BLaER1 (cell line): Measurements from ENCODE around the gene FAM228A.
"Not testable (repeated sequence)": the region's sequence is repeated elsewhere in the genome, so short reads cannot be mapped to it uniquely, and the experiment has no call there.

Source experiments
- H3K27ac ChIP-seq: shearing (Covaris generic); formaldehyde crosslinking; 2 replicates; pipeline ENCODE4 v1.8.1; 2022
- H3K27me3 ChIP-seq: shearing (Covaris generic); formaldehyde crosslinking; 2 replicates; pipeline ENCODE4 v1.8.1; 2022
- H3K36me3 ChIP-seq: shearing (Covaris generic); formaldehyde crosslinking; 2 replicates; pipeline ENCODE4 v1.8.1; 2022
- H3K4me1 ChIP-seq: shearing (Covaris generic); formaldehyde crosslinking; 2 replicates; pipeline ENCODE4 v1.8.1; 2022
- H3K4me2 ChIP-seq: shearing (Covaris generic); formaldehyde crosslinking; 2 replicates; pipeline ENCODE4 v1.8.1; 2022
- H3K4me3 ChIP-seq: shearing (Covaris generic); formaldehyde crosslinking; 2 replicates; pipeline ENCODE4 v1.8.1; 2022
- H3K9ac ChIP-seq: shearing (Covaris generic); formaldehyde crosslinking; 2 replicates; pipeline ENCODE4 v1.8.1; 2022
- H3K9me3 ChIP-seq: shearing (Covaris generic); formaldehyde crosslinking; 2 replicates; pipeline ENCODE4 v1.8.1; 2022
- H4K20me1 ChIP-seq: shearing (Covaris generic); formaldehyde crosslinking; 2 replicates; pipeline ENCODE4 v1.8.1; 2022
- Cebpa-rat ChIP-seq: shearing (Covaris generic); IDR thresholded peaks from 2 replicates; pipeline ENCODE4 v1.8.1; 2022

Gene FAM228A

GRCh38 chr2:24183366-24184069, 8.7 kb downstream of the FAM228A start:
- no peaks in the 10 kb centered on the region for H3K36me3 ChIP-seq
- no peak for TF ChIP-seq Cebpa-rat
- H3K9ac ChIP-seq: no peak overlapping the region
- no peaks in the 10 kb centered on the region for H3K9me3 ChIP-seq
- H3K4me2 ChIP-seq: no peak overlapping the region
- peaks cover 10% of the 10 kb centered on the region for H3K4me1 ChIP-seq
- H3K27me3 ChIP-seq: no peaks in the 10 kb centered on the region
- no peaks in the 10 kb centered on the region for H4K20me1 ChIP-seq
- H3K27ac ChIP-seq: no peak overlapping the region
- H3K4me3 ChIP-seq: no peak overlapping the region

GRCh38 chr2:24189551-24189950, 14.7 kb downstream of the FAM228A start:
- Histone ChIP-seq H3K9me3 (no peaks in the 10 kb centered on the region), H3K27me3 (no peaks in the 10 kb centered on the region), H3K4me1 (no peaks in the 10 kb centered on the region), H4K20me1 (no peaks in the 10 kb centered on the region), H3K9ac (no peak overlapping the region), H3K36me3 (no peaks in the 10 kb centered on the region), H3K4me3 (no peak overlapping the region), H3K27ac (no peak overlapping the region), H3K4me2 (no peak overlapping the region)
- TF ChIP-seq Cebpa-rat: no peak

GRCh38 chr2:24190503-24190902, 15.7 kb downstream of the FAM228A start:
- Histone ChIP-seq H3K36me3 (no peaks in the 10 kb centered on the region), H3K4me3 (no peak overlapping the region), H3K9me3 (no peaks in the 10 kb centered on the region), H3K27ac (no peak overlapping the region), H3K4me1 (no peaks in the 10 kb centered on the region), H3K9ac (no peak overlapping the region), H3K27me3 (no peaks in the 10 kb centered on the region), H3K4me2 (no peak overlapping the region), H4K20me1 (no peaks in the 10 kb centered on the region)
- no peak for TF ChIP-seq Cebpa-rat

- no peaks in the 10 kb centered on the region for H3K27me3 ChIP-seq
- no peak overlapping the region for H3K4me2 ChIP-seq
- H3K27ac ChIP-seq: no peak overlapping the region
- H3K4me3 ChIP-seq: no peak overlapping the region
- H3K9ac ChIP-seq: no peak overlapping the region
- no peaks in the 10 kb centered on the region for H3K36me3 ChIP-seq
- H3K4me1 ChIP-seq: no peaks in the 10 kb centered on the region
- H4K20me1 ChIP-seq: no peaks in the 10 kb centered on the region
- TF ChIP-seq Cebpa-rat: no peak
- no peaks in the 10 kb centered on the region for H3K9me3 ChIP-seq
Observed at GRCh38 chr2:24191156-24191555, 16.3 kb downstream of the FAM228A start.

GRCh38 chr2:24191848-24192247, 17.0 kb downstream of the FAM228A start:
- no peak overlapping the region for H3K27ac ChIP-seq
- H4K20me1 ChIP-seq: no peaks in the 10 kb centered on the region
- H3K36me3 ChIP-seq: no peaks in the 10 kb centered on the region
- H3K4me3 ChIP-seq: no peak overlapping the region
- no peaks in the 10 kb centered on the region for H3K4me1 ChIP-seq
- no peaks in the 10 kb centered on the region for H3K27me3 ChIP-seq
- H3K9me3 ChIP-seq: no peaks in the 10 kb centered on the region
- H3K4me2 ChIP-seq: no peak overlapping the region
- no peak for TF ChIP-seq Cebpa-rat
- no peak overlapping the region for H3K9ac ChIP-seq

- not testable (repeated sequence) for H3K4me2 ChIP-seq, H3K4me1 ChIP-seq, H3K27me3 ChIP-seq, H3K9me3 ChIP-seq, H3K4me3 ChIP-seq, H4K20me1 ChIP-seq, H3K9ac ChIP-seq, H3K27ac ChIP-seq
- peaks cover 12% of the 10 kb centered on the region; the same call in 1 of the 2 replicates for H3K36me3 ChIP-seq
Observed at GRCh38 chr2:24197213-24197612, 22.4 kb downstream of the FAM228A start.

GRCh38 chr2:24199968-24200590, 25.2 kb downstream of the FAM228A start:
- Histone ChIP-seq H4K20me1 (no peaks in the 10 kb centered on the region), H3K27ac (no peak overlapping the region), H3K36me3 (peaks cover 34% of the 10 kb centered on the region), H3K4me3 (no peak overlapping the region), H3K27me3 (no peaks in the 10 kb centered on the region), H3K9me3 (no peaks in the 10 kb centered on the region), H3K9ac (no peak overlapping the region), H3K4me2 (no peak overlapping the region), H3K4me1 (no peaks in the 10 kb centered on the region)
- no peak for TF ChIP-seq Cebpa-rat

GRCh38 chr2:24200799-24201198, 25.9 kb downstream of the FAM228A start:
- no peak for TF ChIP-seq Cebpa-rat
- H3K27ac ChIP-seq: no peak overlapping the region

GRCh38 chr2:24203029-24203786, 28.4 kb downstream of the FAM228A start:
- no peaks in the 10 kb centered on the region for H4K20me1 ChIP-seq
- no peak overlapping the region for H3K4me2 ChIP-seq
- H3K27me3 ChIP-seq: no peaks in the 10 kb centered on the region
- peaks cover 48% of the 10 kb centered on the region for H3K36me3 ChIP-seq
- no peak overlapping the region for H3K4me3 ChIP-seq
- no peak overlapping the region for H3K27ac ChIP-seq
- H3K4me1 ChIP-seq: peaks cover 13% of the 10 kb centered on the region
- H3K9ac ChIP-seq: no peak overlapping the region
- H3K9me3 ChIP-seq: no peaks in the 10 kb centered on the region
- TF ChIP-seq Cebpa-rat: no peak

More at GRCh38 chr2:24200799-24201198, 25.9 kb downstream of the FAM228A start:
- H3K4me2 ChIP-seq: no peak overlapping the region
- H4K20me1 ChIP-seq: no peaks in the 10 kb centered on the region
- H3K9me3 ChIP-seq: no peaks in the 10 kb centered on the region
- H3K27me3 ChIP-seq: no peaks in the 10 kb centered on the region
- no peak overlapping the region for H3K4me3 ChIP-seq
- peaks cover 41% of the 10 kb centered on the region for H3K36me3 ChIP-seq
- no peak overlapping the region for H3K9ac ChIP-seq
- no peaks in the 10 kb centered on the region for H3K4me1 ChIP-seq

GRCh38 chr2:24203787-24204150, 28.9 kb downstream of the FAM228A start:
- Histone ChIP-seq H3K4me2 (no peak overlapping the region), H3K27me3 (no peaks in the 10 kb centered on the region), H3K27ac (no peak overlapping the region), H4K20me1 (no peaks in the 10 kb centered on the region), H3K36me3 (peaks cover 54% of the 10 kb centered on the region), H3K9ac (no peak overlapping the region), H3K4me3 (no peak overlapping the region), H3K9me3 (no peaks in the 10 kb centered on the region), H3K4me1 (peaks cover 13% of the 10 kb centered on the region)
- TF ChIP-seq Cebpa-rat: no peak
